ENCODE measurements around the gene PRPF38B.
"Not testable (repeated sequence)": the region's sequence is repeated elsewhere in the genome, so short reads cannot be mapped to it uniquely, and the experiment has no call there.

The PRPF38B gene, protein sequence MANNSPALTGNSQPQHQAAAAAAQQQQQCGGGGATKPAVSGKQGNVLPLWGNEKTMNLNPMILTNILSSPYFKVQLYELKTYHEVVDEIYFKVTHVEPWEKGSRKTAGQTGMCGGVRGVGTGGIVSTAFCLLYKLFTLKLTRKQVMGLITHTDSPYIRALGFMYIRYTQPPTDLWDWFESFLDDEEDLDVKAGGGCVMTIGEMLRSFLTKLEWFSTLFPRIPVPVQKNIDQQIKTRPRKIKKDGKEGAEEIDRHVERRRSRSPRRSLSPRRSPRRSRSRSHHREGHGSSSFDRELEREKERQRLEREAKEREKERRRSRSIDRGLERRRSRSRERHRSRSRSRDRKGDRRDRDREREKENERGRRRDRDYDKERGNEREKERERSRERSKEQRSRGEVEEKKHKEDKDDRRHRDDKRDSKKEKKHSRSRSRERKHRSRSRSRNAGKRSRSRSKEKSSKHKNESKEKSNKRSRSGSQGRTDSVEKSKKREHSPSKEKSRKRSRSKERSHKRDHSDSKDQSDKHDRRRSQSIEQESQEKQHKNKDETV

DNA sequence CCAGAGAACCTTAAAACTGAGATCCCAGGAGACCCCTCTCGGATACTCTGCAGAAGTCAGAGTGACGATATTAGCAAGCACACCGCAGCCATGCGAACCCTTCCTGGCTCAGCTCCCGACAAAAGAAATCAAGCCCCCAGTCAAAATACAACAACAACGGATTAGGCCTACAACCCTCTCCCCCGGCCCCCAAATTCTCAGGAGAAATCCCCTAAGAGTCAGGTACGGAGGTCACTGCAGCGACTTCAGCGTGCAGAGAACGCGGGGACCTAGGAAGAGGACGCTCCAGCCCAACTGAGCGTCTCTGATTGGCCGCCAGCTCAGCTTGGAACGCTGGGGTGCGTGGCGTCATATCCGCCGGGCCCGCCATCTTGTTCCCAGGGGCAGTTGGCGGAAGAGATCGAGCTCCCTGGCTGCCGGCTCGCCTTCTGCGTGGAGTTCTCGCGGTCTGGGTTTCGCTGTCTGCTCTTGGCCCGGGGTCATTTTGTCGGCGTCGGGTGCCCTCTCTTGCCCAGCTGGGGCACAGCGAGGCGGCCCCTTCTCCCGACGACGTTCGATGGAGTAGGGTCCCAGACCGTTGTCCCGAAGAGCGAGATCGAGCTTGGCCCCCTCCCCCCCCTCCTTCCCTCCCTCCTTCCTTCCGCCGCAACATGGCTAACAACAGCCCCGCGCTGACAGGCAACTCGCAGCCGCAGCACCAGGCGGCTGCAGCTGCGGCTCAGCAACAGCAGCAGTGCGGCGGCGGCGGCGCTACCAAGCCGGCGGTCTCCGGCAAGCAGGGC lies at the start of gene PRPF38B:
TSS of gene PRPF38B (plus strand) at position 369 of the 782 bp plus-strand sequence. CDS start at position 651, 282 bp downstream.
- peak; percentile 88 to 90 for DNase-seq

DNA sequence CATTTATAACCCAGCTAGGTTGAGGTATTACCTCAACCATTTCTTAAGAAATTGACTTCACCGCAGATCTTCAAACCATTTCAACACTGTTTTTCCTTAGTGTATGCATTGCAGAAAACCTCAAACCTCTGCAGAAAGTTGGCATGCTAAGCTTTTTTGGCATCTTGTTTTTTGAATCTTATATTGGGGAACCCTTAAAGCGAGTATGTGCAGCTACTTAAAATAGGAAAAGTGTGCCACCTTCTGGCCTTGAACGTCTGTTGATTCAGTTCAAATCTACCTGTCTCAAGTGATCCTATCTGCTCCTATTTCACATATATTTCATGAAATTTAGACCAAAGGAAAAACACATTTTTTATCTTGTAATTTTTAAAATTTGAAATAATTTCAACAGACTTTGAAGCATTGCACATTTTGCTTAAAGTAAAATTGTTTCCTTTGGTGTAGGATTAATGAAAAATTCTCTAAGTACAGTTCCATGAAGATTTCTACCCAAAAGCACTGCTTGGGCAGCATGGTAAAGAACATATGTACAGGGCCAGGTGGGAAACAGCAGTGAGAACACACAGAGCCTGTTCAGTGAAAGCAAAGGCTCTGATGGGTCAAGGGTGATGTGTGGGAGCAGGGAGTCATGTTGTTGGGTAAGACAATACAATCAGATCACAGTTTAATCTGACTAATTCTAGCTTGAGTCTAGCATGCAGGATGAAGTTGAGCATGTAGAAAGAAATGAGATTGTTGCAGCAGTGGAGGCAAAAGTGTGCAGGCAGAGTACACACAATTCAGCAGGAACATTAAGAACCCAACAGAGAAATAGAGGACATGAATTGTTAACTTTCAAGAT lies 48.4 kb upstream of the PRPF38B start:
- DNase-seq = peak; percentile 58 to 85

DNA sequence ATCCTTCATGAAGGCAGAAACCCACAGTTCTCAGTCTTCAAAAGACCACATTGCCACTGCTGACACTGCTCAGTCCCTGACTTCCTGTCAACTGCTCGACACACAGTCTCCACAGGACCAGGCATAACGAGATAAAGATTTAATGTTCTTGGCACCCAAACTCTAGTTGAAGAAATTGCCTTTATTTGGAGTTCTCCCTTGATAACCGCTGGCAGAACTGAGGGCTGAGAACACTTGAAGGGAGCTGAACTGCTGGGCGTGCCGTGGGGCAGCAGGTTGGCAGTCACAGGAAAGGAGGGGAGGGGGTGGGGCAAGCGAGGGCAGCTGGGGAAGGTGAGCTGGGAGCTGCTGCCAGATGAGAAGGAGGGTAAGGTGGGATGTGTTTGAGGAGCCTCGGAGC lies 47.1 kb upstream of the PRPF38B start:
- no peak for DNase-seq

DNA sequence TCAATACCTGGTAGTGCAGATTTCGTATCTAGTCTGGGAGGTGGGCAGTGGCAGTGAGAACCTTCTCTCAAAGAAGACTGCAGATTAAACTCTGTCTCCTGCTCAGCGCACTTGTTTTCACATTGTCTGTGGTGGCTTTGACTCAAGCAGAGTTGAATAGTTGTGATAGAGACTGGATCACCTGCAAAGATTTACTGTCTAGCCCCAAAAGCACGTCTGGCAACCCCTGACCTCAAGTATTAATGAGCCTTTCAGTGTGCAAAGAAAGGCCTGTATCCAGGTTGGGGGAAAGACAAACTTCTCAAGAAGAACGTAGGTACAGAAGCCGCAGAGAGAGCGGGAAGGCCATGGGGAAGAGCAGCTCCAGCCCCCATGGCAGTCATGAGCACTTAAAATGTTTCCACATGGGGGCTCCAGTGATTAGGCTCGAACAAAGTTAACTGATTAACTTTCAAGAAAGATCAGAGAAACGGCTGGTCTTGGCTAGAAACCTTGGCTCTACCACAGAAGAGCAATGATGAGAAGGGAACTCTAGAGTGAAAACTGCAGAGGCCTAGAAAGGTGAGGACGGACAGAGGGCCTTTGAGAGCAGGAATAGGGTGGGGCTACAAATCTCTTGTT lies 46.4 kb upstream of the PRPF38B start:
- DNase-seq = no peak

DNA sequence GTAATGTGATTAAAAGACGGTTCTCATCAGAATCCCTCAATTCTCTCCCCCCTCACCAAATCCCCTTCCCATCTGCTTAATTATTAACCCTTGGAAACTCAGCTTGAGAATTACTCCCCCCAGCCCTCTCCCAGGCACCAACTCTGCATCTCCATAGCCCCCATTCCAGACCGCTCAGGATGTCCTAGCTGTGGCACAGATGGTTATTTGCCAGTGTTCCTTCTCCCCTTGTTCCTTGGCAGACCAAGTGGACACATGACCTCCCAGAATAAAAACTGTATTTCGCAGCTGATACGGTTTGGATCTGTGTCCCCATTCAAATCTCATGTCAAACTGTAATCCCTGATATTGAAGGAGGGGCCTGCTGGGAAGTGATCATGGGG lies 45.9 kb upstream of the PRPF38B start:
- DNase-seq = no peak

DNA sequence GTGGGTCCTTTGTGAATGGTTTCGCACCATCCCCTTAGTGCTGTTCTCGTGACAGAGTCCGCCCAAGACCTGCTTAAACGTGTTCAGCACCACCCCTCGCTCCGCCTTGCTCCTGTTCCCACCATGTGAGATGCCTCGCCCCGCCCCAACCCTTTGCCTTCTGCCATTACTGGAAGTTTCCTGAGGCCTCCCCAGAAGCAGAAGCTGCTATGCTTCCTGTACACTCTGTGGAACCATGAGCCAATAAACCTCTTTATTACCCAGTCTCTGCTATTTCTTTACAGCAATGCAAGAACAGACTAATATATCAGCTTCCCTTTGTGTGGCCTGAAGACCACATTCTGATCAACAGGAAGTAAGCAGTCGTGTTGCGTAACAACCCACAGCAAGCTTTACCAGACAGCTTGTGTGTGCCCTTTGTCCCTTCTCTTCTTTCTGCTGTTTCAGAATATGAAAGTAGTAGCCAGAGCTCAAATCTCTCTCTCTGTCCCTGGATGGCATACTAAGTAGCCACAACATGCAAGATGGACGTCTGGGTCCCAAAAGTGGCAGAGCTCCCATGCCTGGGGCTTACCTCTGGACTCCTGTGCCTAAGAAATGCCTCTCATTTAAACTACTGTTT lies 45.4 kb upstream of the PRPF38B start:
- peak; percentile 85 to 88 for DNase-seq

DNA sequence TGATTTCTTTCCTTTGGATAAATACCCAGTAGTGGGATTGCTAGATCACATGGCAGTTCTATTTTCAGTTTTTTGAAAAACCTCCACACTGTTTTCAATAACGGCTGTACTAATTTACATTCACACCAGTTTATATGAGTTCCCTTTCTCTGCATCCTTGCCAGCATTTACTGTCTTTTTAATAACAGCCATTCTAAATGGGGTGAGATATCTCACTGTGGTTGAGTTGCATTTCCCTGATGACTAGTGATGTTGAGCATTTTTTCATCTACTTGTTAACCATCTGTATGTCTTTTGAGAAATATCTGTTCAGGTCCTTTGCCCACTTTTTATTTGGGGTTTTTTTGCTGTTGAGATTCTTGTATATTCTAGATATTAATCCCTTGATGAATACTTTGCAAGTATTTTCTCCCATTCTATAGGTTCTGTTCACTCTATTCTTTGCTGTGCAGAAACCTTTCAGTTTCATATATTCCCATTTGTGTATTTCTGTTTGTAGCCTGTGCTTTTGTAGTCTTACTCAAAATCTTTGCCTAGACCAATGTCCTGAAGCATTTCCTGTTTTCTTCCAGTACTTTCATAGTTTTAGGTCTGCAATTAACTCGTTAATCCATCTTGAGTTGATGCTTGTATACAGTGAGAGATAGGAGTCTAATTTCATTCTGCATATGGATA lies 38.5 kb upstream of the PRPF38B start:
- no peak for DNase-seq

DNA sequence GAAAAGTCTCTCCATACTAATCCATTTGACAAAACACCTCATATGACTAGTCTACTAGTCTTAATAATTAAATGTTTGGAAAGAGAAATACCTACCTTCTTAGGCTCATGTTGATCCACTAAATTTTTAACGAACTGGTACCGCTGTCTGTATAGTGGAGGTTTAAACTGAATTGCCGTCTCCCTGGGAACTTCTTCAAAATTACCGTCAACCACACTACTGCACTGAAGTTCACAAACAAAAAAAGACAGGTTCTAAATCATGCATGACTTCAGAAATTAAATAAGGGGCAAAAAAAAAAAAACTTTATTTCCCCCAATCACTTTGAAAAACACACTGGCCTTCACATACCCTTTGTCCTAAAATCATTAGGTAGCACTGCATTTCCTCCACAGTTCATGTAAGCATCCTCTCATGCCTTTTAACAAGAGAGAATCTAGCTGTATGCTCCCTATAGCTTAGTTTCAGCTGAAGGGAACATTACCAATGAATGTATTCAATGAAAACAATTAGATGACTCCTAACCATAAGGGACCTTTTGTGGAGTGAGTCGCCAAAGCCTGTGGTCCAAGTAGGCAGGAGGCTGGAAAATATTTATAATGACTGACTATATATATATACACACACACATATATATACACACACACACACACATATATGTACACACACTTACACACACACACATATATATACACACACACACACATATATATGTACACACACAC lies 34.6 kb upstream of the PRPF38B start:
- no peak for DNase-seq

DNA sequence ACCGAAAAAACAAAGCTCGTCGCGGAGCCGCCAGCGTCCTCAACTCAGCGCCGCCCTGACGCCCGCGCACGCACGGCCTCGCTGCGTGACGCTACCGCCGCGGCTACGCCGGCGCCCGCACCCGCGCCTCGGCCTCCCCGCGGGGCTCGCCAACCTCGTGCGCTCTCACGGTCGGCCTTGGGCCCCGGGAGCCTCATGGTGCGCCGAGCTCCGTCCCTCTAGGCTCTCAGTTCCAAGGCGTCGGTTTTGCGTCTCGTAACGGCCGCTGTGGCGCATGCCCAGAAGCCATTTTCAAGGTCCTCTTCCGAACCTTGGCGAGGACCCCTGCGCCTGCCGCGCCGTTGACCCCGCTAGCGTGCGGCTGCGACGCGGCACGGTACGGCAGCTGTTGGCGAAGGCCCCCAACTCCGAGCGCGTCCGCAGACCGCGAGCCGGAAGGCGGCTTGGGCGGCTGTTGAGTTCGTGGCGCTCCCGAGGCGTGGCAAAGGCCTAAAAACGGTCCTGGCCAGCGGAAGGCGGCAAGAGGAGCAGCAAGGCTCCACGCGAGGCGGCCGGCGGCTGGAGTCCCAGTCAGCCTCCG lies 31.0 kb upstream of the PRPF38B start, which contains the start of gene HENMT1:
TSS of gene HENMT1 (minus strand) at position 64 of the 580 bp plus-strand sequence. CDS start 1,209 bp downstream, outside the sequence.
- peak; percentile 54 to 56 for DNase-seq

DNA sequence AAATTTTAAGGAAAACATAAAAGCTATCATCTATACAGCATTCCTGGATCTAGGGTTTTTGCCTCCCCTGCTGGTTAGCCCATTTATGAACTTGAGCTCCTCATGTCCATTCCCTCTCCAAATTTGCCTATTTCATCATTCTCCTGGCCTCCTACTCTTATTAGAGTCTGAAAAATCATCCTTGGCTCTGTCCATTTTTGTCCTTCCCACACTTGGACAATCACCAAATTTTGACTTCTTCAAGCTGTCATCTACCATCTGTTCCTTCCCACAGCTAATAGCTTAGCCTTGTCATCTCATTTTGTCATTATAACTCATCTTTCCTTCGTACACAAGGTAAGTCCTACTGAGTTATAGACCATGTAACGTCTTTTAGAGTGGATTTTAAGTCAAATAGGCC lies 29.0 kb upstream of the PRPF38B start:
- no peak for DNase-seq

DNA sequence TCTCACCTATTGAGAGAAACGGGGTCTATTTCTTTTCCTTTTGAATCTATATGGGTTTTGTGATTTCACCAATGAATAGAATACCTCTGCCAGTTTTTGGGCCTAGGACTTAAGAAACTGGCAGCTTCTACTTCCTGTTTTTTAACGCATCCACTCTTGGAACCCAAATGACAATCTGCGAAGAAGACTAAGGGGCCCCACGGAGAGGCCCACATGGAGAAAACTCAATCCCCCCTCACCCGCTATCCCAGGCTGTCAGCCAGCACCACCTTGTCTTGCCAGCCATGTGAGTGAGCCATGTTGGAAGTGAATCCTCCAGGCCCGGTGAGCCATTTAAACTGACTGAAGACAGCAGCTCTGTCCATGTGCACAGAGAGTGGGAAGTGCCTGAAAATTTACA lies 27.6 kb upstream of the PRPF38B start:
- no peak for DNase-seq

DNA sequence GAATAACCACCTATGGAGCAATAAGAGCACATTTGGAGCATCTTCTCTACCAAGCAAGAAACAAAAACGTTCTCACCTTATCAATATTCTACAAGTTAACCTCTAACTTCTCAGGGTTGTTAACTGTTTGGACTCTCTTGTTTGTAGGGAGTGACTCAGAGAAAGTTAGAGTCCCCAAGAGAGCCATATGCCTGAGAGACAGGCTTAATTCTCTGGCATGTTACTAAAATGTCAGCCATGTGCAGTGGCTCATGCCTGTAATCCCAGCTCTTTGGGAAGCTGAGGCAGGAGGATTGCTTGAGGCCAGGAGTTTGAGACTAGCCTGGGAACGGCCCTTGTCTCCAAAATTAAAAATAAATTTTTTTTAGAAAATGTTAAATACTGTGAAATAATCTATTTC lies 27.0 kb upstream of the PRPF38B start:
- no peak for DNase-seq

DNA sequence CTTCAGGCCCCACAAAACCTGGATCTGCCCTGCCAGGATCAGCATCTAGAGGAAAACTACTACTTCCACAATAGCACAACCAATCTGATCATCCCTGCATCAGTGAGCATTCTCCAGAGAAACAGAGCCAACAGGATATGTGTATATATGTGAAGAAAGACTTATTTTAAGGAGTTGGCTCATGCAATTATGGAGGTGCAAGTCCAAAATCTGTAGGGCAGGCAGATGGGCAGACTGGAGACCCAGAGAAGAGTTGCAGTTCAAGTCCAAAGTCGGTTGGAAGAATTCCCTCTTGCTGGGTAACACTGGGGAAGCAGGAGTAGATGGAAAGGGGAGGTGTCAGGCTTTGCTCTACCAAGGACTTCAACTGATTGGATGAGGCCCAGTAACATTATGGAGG lies 26.3 kb upstream of the PRPF38B start:
- DNase-seq = no peak

DNA sequence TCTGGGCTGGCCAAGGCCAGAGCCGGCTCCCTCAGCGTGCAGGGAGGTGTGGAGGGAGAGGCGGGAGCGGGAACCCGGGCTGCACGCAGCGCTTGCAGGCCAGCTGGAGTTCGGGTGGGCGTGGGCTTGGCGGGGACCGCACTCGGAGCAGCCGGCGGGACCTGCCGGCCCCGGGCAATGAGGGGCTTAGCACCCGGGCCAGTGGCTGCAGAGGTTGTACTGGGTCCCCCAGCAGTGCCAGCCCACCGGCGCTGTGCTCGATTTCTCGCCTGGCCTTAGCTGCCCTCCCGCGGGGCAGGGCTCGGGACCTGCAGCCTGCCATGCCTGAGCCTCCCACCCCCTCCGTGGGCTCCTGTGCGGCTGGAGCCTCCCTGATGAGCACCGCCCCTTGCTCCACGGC lies 24.7 kb upstream of the PRPF38B start:
- DNase-seq = not testable (repeated sequence)

DNA sequence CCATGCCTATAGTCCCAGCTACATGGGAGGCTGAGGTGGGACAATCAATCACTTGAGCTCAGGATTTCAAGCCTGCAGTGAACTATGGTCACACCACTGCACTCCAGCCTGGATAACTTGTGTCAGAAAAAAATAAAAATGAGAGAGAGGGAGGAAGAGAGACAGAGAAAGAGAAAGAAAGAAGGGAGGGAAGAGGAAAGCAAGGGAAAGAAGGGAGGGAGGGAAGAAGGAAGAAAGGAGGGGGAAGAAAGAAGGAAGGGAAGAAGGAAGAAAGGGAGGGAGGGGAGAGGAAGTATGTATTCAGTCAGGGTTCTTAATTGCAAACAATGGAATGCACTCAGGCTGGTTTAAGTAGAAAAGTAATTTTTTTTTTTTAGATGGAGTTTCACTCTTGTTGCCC lies 23.3 kb upstream of the PRPF38B start:
- DNase-seq = no peak

DNA sequence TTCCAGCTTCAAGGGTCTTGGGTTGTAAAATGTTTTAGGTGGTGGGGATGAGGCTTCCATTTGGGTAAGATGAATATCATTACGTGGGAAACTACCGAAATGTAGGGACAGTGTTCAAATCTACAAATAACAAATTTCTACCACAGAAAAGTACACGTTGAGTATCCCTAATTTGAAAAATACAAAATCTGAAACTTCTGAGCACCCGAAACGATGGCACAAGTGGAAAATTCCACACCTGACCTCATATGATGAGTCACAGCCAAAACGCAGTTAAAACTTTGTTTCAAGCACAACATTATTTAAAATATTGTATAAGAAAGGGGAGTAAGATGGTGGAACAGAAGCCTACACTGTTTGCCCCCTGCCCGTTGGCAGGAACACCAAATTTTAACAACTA lies 22.4 kb upstream of the PRPF38B start:
- DNase-seq = no peak

DNA sequence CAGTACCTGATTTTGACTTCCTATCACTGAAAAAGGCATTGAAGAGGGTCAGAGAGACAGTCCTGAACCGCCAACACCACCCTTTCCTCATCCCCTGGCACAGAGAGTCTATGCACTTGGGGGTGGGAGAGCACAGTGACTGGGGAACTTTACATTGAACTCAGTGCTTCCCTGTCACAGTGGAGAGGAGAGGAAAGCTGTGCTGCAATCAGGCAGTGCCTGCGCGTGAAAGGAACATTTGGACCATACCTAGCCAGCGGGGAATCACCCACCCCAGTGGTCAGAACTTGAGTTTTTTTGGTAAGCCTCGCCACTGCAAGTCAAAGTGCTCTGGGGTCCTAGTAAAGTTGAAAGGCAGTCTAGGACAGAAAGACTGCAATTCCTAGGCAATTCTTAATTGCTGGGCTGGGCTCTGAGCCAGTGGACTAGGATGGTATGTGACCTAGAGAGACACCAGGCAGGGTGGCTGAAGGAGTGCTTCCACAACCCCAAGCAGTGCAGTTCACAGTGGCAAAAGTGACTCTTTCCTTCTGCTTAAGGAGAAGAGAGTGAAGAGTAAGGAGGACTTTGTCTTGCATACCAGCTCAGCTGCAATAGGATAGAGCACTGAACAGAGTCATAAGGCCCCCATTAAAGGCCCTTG lies 21.9 kb upstream of the PRPF38B start:
- no peak for DNase-seq

DNA sequence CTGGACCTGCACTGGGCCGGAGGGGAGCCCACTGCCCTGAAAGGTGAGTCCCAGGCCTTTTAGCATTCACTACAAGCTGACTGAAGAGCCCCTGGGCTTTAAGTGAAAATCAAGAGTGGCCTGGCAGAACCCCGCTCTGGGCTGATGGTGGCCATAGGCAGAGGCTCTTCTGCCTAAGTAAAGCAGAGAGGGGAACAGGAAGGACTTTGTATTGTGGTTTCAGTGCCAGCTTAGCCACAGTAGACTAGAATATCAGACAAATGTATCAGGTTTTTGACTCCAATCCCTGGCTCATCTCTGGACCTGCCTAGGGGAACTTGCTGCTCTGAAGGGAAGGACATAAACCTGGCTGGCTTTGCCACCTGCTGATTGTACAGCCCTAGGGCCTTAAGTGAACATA lies 21.0 kb upstream of the PRPF38B start:
- no peak for DNase-seq

DNA sequence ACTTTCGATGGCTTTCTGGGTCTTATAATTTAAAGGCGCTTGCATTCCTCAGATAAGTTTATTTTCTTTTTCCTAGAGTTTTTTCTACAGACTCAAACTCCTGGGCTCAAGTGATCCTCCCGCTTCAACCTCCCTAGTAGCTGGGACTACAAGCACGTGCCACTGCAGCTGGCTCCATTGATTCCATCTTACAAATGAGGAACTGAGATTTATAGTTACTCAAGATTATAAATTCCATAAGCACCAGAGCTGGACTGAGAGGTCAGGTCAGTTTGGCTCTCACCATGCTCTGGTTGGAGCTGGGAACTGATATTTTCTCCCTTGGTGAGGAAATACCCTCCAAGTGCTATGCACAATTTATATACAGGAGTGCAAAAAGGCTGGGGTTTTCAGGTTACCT lies 13.4 kb upstream of the PRPF38B start:
- DNase-seq = peak; percentile 68 to 76
